HEK293 (cell line): ENCODE data around the gene BFSP2.

Source experiments
- CTCF ChIA-PET: fragments of 350-600 bp; formaldehyde crosslinking; extraction: SDS; loops from one replicate; lab custom pipeline; 2021; ENCODE audit warnings: antibody characterized with exemption; lab: Yijun Ruan, JAX
- POLR2A ChIA-PET: fragments of 300-600 bp; formaldehyde crosslinking; extraction: SDS; loops from one replicate; lab custom pipeline; 2020; ENCODE audit warnings: antibody characterized with exemption, inconsistent platforms; lab: Yijun Ruan, JAX
- H3K27ac ChIP-seq: fragments of 200-500 bp; sonication (Bioruptor generic); 2 replicates; pipeline ENCODE4 v1.5.1; 2014; ENCODE audit warnings: low read depth, low read length, control low read depth, inconsistent platforms; ENCODE audit errors: extremely low read depth
- H3K36me3 ChIP-seq, 2 experiments: fragments of 200-500 bp in 1 of 2; sonication (Bioruptor generic) in 1 of 2; 1 replicate in 1 of 2; 2 replicates in 1 of 2; pipeline ENCODE4 v1.5.1; 2014 to 2017; ENCODE audit warnings: inconsistent platforms in 2 of 2, low read length in 2 of 2; ENCODE audit not compliant: control insufficient read depth in 2 of 2, insufficient read depth in 1 of 2
- H3K4me1 ChIP-seq: fragments of 200-500 bp; sonication (Bioruptor generic); 2 replicates; pipeline ENCODE4 v1.5.1; 2014; ENCODE audit warnings: mild to moderate bottlenecking, low read length, inconsistent platforms; ENCODE audit not compliant: control insufficient read depth, insufficient read depth
- H3K4me3 ChIP-seq: 2 replicates; pipeline ENCODE4 v1.5.1; 2011; ENCODE audit warnings: low read depth, mild to moderate bottlenecking, control low read depth, low read length, moderate library complexity
- H3K9me3 ChIP-seq: fragments of 200-500 bp; sonication (Bioruptor generic); 2 replicates; pipeline ENCODE4 v1.5.1; 2014; ENCODE audit warnings: low read depth, low read length, inconsistent platforms; ENCODE audit not compliant: control insufficient read depth, insufficient read depth
- FEZF1 ChIP-seq: fragments of 450-650 bp; formaldehyde crosslinking; IDR thresholded peaks from 2 replicates; pipeline ENCODE4 v1.5.1; 2016; ENCODE audit warnings: missing biosample characterization, missing genetic modification characterization
- KLF7 ChIP-seq: fragments of 450-650 bp; formaldehyde crosslinking; IDR thresholded peaks from 2 replicates; pipeline ENCODE4 v1.5.1; 2016; ENCODE audit warnings: missing biosample characterization, missing genetic modification characterization, borderline replicate concordance
- MYNN ChIP-seq: fragments of 450-650 bp; formaldehyde crosslinking; IDR thresholded peaks from 2 replicates; pipeline ENCODE4 v1.5.1; 2016; ENCODE audit warnings: missing biosample characterization, missing genetic modification characterization, borderline replicate concordance
- PRDM1 ChIP-seq: fragments of 450-650 bp; formaldehyde crosslinking; IDR thresholded peaks from 2 replicates; pipeline ENCODE4; 2016; ENCODE audit warnings: missing biosample characterization, missing genetic modification characterization
- REPIN1 ChIP-seq: fragments of 450-650 bp; formaldehyde crosslinking; IDR thresholded peaks from 2 replicates; pipeline ENCODE4 v1.5.1; 2017; ENCODE audit warnings: missing biosample characterization, missing genetic modification characterization, low read depth
- SALL2 ChIP-seq: fragments of 450-650 bp; formaldehyde crosslinking; IDR thresholded peaks from 2 replicates; pipeline ENCODE4 v1.5.0; 2017; ENCODE audit warnings: missing biosample characterization, mild to moderate bottlenecking, missing genetic modification characterization, borderline replicate concordance
- ZBTB1 ChIP-seq: fragments of 450-650 bp; formaldehyde crosslinking; IDR thresholded peaks from 2 replicates; pipeline ENCODE4 v1.5.1; 2016; ENCODE audit warnings: missing biosample characterization, missing genetic modification characterization
- ZNF175 ChIP-seq: fragments of 450-650 bp; formaldehyde crosslinking; IDR thresholded peaks from 2 replicates; pipeline ENCODE4 v1.5.1; 2016; ENCODE audit warnings: missing biosample characterization, missing genetic modification characterization
- ZNF549 ChIP-seq: fragments of 450-650 bp; IDR thresholded peaks from 2 replicates; pipeline ENCODE4 v1.5.1; 2018; ENCODE audit warnings: missing biosample characterization, missing genetic modification characterization, mild to moderate bottlenecking, inconsistent platforms, moderate library complexity
- ZNF571 ChIP-seq: fragments of 450-650 bp; formaldehyde crosslinking; IDR thresholded peaks from 2 replicates; pipeline ENCODE4 v1.5.0; 2017; ENCODE audit warnings: missing biosample characterization, missing genetic modification characterization
- ZNF610 ChIP-seq: fragments of 450-650 bp; formaldehyde crosslinking; IDR thresholded peaks from 2 replicates; pipeline ENCODE4 v1.5.1; 2016; ENCODE audit warnings: missing biosample characterization, missing genetic modification characterization, borderline replicate concordance
- ZNF664 ChIP-seq: fragments of 450-650 bp; formaldehyde crosslinking; IDR thresholded peaks from 2 replicates; pipeline ENCODE4 v1.5.1; 2016; ENCODE audit warnings: missing biosample characterization, missing genetic modification characterization
- ZNF777 ChIP-seq: fragments of 450-650 bp; formaldehyde crosslinking; IDR thresholded peaks from 2 replicates; pipeline ENCODE4 v1.5.1; 2017; ENCODE audit warnings: missing biosample characterization, missing genetic modification characterization, borderline replicate concordance
- ZXDB ChIP-seq: fragments of 450-650 bp; formaldehyde crosslinking; IDR thresholded peaks from 2 replicates; pipeline ENCODE4 v1.5.1; 2016; ENCODE audit warnings: missing biosample characterization, missing genetic modification characterization
- TF ChIP-seq, protein P1 (sequence below): fragments of 450-650 bp; formaldehyde crosslinking; IDR thresholded peaks from 2 replicates; pipeline ENCODE4 v1.5.1; 2016; ENCODE audit warnings: missing biosample characterization, missing genetic modification characterization
- TF ChIP-seq, protein P2 (sequence below): fragments of 450-650 bp; formaldehyde crosslinking; IDR thresholded peaks from 2 replicates; pipeline ENCODE4 v1.5.1; 2016; ENCODE audit warnings: missing biosample characterization, missing genetic modification characterization

Gene BFSP2

DNA sequence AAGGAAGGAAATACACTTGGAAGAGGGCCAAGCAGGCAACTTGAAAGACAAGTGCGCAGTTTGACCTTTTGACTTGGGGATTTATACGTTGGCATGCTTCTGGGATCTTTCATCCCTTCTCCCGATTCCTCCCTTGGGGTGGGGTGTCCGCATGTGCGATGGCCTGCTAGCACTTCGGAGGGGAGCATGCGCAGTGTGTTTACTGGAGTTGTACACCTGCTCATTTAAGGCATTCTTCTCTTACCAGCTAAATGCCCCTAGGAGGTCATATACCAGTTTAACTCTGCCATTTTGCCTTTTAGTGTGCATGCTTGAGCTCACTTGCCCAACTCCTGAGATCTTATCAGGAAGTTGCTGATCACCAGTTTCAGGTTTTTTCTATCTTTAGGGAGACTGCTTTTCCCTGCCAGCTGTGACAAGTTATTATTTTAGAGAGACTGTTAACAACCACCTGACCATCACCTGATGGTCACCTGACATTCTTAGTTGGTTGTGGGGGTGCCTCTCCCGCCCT lies 63.5 kb downstream of the BFSP2 start:
- POLR2A ChIA-PET: no interaction called here
- TF ChIP-seq REPIN1 (tag by site-specific recombination) (no peak), FEZF1 (peak; percentile 70)
- TF ChIP-seq, protein P1, sequence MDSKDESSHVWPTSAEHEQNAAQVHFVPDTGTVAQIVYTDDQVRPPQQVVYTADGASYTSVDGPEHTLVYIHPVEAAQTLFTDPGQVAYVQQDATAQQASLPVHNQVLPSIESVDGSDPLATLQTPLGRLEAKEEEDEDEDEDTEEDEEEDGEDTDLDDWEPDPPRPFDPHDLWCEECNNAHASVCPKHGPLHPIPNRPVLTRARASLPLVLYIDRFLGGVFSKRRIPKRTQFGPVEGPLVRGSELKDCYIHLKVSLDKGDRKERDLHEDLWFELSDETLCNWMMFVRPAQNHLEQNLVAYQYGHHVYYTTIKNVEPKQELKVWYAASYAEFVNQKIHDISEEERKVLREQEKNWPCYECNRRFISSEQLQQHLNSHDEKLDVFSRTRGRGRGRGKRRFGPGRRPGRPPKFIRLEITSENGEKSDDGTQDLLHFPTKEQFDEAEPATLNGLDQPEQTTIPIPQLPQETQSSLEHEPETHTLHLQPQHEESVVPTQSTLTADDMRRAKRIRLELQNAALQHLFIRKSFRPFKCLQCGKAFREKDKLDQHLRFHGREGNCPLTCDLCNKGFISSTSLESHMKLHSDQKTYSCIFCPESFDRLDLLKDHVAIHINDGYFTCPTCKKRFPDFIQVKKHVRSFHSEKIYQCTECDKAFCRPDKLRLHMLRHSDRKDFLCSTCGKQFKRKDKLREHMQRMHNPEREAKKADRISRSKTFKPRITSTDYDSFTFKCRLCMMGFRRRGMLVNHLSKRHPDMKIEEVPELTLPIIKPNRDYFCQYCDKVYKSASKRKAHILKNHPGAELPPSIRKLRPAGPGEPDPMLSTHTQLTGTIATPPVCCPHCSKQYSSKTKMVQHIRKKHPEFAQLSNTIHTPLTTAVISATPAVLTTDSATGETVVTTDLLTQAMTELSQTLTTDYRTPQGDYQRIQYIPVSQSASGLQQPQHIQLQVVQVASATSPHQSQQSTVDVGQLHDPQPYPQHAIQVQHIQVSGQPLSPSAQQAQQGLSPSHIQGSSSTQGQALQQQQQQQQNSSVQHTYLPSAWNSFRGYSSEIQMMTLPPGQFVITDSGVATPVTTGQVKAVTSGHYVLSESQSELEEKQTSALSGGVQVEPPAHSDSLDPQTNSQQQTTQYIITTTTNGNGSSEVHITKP (tag by site-specific recombination): peak; percentile 46; the same call in 1 of the 2 replicates
- Histone ChIP-seq H3K4me3 (no peak overlapping the region), H3K9me3 (no peaks in the 10 kb centered on the region), H3K4me1 (peaks cover 5% of the 10 kb centered on the region), H3K36me3 (no peaks in the 10 kb centered on the region), H3K27ac (no peak overlapping the region)
- CTCF ChIA-PET: interaction anchor here (0.6 to 0.9 kb wide), 2 partner anchors 9 to 13 kb away, joined by 3 to 7 read pairs; no protein-coding TSS in a partner anchor

DNA sequence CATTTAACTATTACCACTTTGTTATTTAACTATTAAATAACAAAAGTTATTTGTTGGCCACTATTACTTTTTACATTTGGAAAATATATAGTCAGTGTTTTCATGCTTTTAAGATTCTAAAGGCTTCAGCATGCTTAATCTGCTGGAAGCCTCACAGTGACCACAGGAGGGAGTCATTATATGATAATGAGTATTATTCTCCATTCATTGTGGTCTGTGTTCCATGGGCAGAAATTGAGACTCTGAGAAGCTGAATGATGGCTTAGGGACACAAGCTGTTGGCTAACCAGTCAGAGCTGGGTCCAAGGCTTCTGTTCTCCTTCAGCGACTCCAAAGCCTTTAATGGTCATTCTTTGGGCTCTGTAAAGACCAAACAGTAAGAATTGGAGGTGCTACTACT lies 64.7 kb downstream of the BFSP2 start:
- H3K4me1 ChIP-seq: peaks cover 5% of the 10 kb centered on the region
- CTCF ChIA-PET: interaction anchor here (1.2 to 1.3 kb wide), 2 partner anchors 24 to 114 kb away, joined by 3 to 6 read pairs; no protein-coding TSS in a partner anchor
- POLR2A ChIA-PET: no interaction called here
- TF ChIP-seq, protein P2, sequence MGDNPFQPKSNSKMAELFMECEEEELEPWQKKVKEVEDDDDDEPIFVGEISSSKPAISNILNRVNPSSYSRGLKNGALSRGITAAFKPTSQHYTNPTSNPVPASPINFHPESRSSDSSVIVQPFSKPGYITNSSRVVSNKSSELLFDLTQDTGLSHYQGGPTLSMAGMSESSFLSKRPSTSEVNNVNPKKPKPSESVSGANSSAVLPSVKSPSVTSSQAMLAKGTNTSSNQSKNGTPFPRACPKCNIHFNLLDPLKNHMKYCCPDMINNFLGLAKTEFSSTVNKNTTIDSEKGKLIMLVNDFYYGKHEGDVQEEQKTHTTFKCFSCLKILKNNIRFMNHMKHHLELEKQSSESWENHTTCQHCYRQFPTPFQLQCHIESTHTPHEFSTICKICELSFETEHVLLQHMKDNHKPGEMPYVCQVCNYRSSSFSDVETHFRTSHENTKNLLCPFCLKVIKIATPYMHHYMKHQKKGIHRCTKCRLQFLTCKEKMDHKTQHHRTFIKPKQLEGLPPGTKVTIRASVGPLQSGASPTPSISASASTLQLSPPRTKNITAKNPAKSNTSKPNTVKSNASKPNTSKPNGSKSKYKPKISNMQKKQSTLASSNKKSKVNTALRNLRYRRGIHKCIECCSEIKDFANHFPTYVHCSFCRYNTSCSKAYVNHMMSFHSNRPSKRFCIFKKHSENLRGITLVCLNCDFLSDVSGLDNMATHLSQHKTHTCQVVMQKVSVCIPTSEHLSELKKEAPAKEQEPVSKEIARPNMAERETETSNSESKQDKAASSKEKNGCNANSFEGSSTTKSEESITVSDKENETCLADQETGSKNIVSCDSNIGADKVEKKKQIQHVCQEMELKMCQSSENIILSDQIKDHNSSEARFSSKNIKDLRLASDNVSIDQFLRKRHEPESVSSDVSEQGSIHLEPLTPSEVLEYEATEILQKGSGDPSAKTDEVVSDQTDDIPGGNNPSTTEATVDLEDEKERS (tag by site-specific recombination): no peak
- TF ChIP-seq ZNF571 (no peak), KLF7 (tag by site-specific recombination) (no peak), ZNF777 (tag by site-specific recombination) (no peak), ZNF610 (tag by site-specific recombination) (no peak), ZNF549 (tag by site-specific recombination) (no peak), ZNF664 (tag by site-specific recombination) (no peak), ZXDB (tag by site-specific recombination) (no peak), ZBTB1 (no peak), MYNN (tag by site-specific recombination) (no peak), PRDM1 (no peak), SALL2 (no peak), ZNF175 (tag by site-specific recombination) (no peak)
- H3K27ac ChIP-seq: no peak overlapping the region
- H3K4me3 ChIP-seq: no peak overlapping the region
- H3K36me3 ChIP-seq: no peaks in the 10 kb centered on the region
- H3K9me3 ChIP-seq: no peaks in the 10 kb centered on the region
